HG03432 (cell line): ENCODE measurements around the gene ARFGEF3.
"Not testable (repeated sequence)": the region's sequence is repeated elsewhere in the genome, so short reads cannot be mapped to it uniquely, and the experiment has no call there.

ENCODE experiments used
- ATAC-seq: cut with Tn5 transposase; IDR thresholded peaks from one replicate; pipeline ENCODE4 v1.9.1; 2021; ENCODE audit warnings: mild to moderate bottlenecking, moderate library complexity; ENCODE audit not compliant: unreplicated experiment

ARFGEF3 gene

DNA sequence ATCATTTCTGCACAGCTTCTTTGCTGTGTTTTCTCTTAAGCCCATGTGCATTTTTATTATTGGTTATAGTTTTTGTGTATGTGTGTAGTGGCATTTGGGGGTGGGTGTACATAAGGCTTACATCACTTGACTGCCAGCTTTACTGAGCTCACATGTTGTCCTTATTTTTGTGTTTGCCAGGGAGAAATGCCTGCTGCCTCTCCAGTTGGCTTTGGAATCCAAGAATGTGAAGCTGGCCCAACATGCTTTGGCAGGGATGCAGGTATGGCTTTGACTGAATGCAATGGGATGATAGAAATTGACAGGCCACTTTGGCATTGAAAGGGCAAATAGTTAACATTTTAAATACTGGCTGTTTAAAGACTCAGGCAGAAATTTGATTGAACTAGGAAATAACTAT is 45.1 kb downstream of the ARFGEF3 start:
- no peak for ATAC-seq

DNA sequence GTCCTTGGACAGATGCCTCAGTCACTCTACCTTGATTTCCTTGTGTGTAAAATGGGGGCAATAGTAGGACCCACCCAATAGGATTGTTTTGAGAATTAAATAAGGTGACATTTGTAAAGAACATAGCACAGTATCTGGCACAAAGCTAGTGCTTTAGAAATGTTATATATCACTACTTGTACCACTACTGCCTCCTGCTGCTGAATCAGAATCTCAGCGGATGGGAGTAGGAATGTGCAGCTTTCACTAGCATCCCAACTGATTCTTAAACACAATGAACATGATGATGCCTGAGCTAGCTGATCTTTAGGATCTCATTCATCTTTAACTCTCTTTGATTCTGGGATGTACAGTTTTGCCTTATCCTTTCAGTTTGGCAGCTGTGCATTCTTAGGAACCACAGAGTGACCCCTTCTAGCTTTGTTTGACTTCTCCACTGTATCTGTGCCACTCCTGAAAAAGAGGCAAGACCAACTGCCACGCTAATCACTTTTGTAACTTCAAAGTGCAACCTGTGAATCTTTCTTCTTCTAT is 49.4 kb downstream of the ARFGEF3 start:
- ATAC-seq, result no peak

DNA sequence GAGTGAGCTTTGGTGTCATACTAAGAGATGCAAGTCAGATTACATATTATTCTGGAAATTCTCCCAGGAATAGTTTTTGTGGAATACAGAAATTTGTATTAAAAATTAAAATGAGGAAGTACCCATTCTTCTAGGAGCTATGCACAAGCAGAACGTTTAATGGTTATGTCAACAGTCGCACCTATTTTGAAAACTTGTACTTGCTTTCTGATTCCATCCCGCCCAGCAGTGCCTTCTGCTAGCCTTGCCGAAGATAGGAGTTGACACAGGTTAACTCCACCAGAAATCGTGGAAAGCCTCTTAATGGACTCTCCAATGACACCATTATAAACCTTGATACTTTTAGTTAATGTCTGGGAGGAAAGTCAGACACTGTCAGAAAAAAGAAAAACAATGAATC is 49.9 kb downstream of the ARFGEF3 start:
- no peak for ATAC-seq

DNA sequence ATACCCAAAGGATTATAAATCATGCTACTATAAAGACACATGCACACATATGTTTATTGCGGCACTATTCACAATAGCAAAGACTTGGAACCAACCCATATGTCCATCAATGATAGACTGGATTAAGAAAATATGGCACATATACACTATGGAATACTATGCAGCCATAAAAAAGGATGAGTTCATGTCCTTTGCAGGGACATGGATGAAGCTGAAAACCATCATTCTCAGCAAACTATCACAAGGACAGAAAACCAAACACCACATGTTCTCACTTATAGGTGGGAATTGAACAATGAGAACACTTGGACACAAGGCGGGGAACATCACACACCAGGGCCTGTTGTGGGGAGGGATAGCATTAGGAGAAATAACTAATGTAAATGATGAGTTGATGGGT is 50.8 kb downstream of the ARFGEF3 start:
- ATAC-seq, result not testable (repeated sequence)

DNA sequence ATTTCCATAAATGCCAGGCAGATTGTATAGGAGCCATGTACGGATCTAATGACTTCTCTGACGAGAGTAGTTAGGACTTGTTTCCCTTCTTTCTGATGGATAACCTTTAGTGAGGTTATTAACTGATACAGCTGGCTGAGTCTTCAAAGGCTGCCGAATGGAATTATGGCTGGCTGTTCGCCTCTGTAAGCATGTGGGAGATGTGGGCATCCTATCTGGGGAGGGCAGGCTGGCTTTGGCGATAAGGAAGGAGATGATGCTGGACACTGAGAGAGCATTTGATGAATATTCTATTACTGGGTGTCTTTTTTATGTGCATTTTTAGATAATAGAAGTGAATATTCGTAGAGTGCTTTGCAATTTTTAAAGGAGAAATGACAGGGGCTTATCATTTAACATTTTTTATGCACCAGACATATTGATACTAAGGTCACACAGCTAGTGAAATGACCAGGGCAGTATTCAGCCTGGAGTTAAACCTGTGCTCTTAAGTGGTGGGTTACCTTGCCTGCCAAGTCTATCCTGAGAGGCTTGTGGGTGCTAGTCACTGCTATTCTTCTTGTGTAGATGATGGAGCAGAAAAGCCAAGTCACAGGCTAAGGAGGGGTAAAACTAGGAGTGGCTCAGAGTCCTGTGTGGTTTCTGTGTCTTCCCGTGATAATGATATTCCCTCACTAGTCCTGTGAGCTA is 53.5 kb downstream of the ARFGEF3 start:
- ATAC-seq, result no peak

DNA sequence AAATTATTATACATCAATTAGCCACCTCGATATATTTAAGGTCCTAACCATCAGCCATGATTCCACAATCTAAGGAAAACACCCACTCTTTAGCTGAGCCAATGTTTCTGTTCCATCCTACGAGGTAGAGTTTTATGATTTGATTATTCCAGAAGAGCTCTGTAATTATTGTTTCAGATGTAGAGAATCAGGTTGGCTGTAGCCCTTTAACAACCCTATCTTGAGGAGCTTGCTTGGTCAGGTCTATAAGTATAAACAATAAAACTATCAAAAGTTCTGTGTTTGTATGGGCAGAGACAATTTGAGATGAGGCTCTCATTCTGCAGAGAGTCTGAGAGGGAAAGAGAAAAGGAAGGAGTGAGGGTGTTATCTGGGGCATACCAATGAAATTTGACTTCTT is 56.7 kb downstream of the ARFGEF3 start, which contains the start of gene PBOV1:
Gene PBOV1, minus strand, starts transcription at position 43 of the 400 bp plus-strand sequence. CDS start 96 bp downstream, outside the sequence.
- no peak for ATAC-seq

DNA sequence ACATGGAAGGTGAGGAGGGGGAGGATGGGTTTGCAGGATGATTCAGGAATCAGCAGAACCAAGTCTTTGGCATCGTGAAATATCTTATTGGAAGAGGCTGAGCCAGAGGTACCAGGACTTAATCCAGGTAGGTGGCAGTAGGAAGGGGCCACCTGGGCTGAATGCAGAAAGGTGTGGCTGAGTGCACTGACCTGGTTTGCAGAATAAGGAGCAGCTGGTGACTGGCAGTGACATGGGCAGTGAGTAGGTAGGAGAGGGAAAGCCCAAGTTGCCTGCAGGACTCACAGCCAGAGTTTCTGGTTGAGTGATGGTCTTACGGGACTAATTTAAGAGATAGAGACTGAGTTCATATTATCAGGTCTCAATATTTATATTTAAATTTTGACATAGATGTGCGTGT is 57.7 kb downstream of the ARFGEF3 start:
- ATAC-seq, result no peak

DNA sequence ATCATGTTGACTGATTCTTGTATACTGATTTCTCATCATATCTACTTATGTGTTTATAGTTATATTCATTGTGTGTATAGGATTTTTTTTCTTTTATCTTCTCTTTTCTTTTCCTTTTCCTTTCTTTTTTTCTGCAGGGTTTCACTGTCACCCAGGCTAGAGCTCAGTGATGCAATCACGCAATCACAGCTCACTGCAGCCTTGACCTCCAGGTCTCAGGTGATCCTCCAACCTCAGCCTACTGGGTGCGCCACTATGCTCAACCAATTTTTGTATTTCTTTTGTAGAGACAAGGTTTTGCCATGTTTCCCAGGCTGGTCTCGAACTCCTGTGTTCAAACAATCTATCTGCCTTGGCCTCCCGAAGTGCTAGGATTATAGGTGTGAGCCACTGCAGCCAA is 58.2 kb downstream of the ARFGEF3 start:
- no peak for ATAC-seq

DNA sequence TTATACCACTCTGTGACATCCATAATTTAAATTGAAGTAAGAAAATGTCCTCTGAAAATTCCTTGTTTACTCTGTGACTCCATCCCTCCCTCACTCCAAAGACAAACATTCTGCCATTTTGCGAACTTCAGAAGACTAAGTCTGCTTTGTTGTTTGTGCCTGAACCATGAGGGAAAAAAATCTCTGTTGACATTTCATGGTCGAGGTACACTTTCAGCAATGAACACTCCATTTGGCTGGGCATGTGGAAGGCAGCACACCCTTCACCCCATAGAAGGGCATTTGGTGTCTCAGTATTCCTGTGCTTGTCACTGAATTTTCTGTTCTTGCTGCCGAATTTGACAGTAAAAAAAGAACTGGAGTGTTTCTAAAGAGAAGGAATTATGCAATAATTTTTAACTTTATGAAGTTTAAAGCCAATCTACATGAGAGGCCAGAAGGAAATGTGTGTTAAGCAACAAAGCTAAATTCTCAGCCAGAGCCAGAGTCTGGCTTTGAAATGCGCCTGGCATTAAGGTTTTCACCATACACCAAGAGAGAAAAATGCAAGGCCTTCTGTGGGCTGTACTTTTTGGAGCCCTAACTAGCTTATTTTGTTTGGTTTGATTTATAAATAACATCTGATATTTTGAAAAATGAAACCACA is 61.3 kb downstream of the ARFGEF3 start:
- no peak for ATAC-seq

DNA sequence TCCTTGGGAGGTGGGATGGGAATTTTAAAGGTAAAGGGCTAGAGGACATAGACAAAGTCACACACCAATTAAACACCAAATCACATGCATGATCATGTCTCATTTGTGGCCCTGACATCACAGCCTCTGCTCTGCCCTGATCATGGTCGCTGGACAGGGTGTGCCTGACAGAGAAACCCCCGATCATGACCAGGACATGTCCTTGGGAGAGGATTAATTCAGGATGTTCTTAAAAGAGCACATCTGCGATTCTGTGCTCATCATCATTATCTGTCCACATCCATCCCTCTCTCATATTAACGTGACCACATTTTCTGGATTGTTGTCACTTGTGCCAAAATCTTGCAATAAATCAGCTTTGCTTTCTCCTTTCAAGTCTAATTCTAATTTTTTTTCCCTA is 64.2 kb downstream of the ARFGEF3 start:
- no peak for ATAC-seq

DNA sequence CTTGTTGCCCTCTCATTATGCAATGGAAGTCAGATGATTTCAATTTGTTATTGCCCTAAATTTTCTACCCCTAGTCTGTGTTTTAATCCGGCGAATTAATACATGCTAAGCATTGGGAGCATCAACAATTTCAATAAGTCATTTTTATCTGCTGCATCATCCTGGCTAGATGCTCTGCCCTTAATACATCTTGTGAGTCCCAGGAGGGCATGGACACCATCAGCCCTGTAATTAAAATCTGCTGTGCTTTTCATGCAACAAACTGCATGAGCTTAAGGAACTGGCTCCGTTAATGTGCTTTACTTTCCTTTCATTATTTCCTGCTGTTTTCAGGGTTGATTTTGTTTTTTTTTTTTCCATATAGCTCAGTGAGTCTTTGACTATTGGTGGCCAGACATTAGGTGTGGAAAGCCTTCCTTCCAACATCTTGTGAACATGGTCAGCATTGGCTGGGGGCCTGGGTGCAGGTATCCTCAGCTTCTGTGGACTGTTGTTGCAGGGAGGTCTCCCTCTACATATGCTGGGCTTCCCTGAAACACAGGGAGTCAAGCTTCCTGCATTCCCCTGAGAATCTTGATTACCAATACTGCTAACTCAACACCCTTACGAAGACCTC is 65.1 kb downstream of the ARFGEF3 start:
- no peak for ATAC-seq

DNA sequence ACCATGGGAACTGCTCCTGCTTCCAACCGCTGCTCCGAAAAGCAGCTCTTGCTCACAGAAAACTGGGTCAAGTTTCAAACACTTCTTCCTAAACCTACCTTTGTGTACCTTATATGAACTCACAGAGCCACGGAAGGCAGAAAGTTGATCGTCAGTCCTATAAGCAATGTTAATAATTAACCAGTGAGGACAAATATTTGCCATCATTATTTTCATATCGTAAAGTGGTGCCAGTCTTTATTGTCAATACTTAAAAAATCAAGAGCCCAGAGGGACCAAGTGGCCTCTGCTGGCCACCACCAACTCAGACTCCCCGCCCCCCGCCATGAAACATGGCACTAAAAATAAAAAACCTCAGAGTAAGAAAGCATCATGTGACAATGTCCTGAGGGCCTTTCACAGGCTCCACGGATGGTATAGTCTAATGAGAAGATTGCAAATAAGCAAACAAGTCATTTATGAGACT is 65.6 kb downstream of the ARFGEF3 start:
- no peak for ATAC-seq

DNA sequence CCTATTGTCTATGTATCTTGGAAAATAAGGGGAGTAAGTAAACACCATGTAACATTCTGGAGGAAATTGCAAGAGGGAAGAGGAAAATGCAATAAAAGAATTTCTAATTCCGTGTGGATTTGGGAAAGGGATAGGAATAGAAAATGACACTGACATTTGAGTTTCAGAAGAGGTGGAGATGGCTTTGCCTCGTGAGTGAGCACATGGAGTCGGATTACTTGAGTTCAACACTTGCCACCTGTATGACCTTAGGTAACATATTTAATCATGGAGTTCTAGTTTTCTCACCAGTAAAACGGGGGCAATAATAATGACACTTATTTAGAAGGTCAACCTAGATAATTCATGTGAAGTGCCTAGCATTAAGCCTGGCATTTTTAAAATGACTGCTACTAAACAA is 67.3 kb downstream of the ARFGEF3 start:
- no peak for ATAC-seq

DNA sequence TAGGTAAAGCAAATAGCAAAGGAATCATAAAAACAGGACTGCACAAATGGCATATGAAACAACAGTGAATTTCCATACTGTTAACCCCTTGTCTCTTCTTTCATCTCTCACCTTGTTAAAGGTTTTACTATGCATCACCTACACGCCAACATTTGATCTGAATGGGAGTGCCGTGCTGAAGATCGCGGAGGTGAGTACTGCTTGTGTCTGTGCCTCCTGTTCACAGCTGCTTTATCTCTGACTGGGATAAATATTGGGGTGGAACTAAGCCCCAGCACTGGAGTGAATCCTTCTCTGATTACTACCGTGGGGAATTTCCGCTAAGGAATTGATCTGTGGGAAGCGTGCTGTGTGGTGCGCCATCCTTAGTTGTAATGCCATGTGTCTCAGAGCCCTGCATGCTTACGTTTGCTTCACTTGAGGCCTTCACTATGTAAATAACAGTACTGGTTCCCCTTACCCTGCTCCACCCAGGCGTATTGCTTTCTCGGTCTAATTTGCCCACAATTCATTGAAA is 68.0 kb downstream of the ARFGEF3 start:
- no peak for ATAC-seq

DNA sequence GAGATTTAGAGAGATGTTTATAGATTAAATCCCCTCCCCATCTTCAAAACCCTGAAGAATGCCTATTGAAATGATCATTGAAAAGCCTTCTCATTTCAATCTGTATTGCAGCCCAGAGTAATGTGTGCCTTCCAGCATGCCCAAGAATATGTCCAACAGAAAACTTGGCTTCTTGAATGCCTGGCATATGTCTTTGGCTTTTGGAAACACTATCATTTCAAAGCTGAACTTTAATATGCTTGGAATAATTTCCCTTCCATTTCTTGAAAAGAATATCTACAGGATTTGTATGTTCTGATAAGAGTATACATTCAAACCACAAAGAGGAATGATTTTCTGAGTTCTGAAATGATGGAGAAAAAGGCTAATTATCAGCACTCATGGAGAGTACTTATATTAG is 68.5 kb downstream of the ARFGEF3 start:
- no peak for ATAC-seq

DNA sequence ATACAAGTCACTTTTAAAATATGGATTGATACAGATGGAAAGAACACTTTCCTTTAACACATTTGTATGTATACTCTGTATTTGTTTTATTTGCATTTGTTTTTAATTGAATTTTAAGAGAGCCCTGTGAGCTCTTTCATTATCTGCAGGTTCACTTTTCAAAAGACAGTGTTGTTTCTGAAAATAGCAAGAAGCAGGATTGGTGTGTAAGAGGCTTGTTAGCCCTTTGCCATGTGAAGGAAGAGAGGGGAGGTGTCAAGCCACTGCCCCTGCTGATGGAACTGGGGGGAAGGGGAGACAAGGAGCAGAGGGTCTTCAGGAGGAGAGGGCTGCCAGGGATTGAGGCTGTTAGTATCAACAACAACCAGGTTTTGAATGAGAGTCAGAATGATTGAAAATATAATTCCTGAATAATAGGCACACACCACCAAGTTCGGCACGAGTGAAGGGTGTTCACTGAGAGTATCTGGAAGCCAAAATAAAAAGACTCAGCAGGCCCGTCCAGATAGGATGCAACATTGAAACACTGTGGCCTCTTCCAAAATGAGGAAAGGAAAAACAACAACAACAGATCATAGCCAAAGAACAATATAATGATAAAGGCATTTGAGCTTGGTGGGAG is 69.1 kb downstream of the ARFGEF3 start:
- ATAC-seq, result no peak

DNA sequence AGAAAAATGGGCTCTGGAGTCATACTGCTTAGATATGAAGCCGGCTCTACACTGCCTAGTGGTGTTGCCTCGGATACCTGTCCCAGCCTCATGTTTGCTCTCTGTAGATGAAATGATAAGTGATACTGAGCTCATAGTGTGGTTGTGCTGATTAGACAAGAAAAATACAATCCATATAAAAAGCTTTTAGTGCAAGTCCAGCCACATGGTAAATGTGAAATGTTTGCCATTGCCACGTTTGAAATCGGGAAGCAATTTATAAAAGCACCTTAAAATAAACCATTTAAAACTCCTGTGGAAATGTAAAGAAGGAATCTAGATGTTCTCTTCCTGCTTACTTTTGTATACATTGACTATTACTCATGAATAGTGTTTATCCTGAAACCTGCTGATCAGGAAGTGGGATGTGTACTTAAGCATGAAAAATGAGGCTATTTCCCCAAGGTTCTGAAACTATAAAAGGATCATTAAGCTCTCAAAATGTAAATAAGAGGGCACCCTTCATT is 69.7 kb downstream of the ARFGEF3 start:
- ATAC-seq, result no peak

DNA sequence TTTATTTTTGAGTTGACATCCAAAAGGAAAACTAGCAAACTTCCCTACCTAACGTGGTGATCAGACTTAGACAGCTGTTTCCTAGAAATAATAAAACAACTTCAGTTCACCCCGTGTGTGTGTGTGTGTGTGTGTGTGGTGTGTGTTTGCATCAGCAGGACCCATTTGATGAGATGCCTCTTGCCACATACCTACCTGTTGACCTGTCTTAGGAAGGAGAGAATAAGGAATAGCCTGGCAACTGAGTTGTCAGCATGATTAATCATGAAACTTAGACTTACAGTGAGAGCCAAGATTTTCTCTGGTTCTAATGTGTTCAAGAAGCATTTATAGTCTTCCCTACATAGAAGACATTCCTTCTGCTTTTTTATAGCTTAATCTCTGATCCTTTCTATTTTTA is 72.6 kb downstream of the ARFGEF3 start:
- no peak for ATAC-seq

DNA sequence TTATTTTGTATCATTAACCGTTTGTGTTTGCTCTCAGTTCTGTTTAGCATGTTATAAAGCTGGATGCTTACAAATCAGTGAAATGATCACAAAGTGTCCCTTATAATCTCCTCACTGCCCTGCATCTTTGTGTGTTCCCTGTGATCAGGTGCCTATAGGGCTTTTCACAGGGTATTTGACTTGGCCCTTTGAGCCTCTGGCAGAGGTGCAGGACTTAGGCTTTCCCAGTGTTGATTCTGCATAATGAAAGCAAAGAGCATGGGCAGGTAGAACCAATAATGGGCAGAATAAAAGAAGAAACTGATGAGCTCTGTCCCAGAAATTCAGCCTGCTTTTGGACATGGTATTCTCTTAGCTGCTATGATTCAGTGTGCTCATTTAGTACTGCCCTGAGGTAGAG is 73.5 kb downstream of the ARFGEF3 start:
- ATAC-seq, result no peak

DNA sequence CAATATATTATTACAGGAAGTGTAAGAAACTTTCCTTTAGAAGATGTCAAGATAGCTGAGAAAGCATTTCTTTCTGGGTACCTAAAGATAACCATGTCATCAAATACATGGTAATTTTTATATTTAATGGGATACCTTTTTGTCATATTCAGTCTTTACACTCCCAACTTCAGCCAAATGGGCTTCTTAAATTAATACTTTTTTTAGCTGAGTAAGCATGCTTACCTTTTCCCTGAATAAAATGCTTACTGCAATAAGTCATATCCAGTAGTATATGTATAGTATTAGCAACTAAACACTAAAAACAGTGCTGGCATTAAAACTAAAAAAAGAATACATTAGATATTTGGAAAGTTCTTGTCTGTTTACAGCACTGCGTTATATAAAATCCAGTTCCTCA is 74.0 kb downstream of the ARFGEF3 start:
- ATAC-seq, result no peak

DNA sequence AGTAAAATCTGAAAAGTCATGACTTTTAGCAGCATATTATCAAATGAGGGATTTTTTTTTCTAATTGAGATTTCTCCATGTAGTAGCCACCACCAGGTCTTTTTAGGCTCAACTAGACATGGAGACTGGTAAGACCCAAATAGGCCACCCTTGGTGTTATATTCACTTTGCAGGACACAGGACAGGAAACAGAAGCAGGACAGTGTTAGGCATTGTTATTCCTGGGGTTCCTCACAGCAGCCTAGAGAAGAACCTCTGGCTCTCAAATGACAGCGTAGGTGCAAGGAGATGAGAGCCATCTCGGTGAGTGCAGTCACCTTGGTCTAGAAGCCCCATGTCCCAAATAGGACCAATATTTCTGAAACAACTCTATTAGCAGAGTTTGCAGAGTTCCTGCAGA is 75.7 kb downstream of the ARFGEF3 start:
- ATAC-seq, result no peak
